ENCODE measurements around the gene SCYL1.
"Not testable (repeated sequence)": the region's sequence is repeated elsewhere in the genome, so short reads cannot be mapped to it uniquely, and the experiment has no call there.

SCYL1 gene

DNA sequence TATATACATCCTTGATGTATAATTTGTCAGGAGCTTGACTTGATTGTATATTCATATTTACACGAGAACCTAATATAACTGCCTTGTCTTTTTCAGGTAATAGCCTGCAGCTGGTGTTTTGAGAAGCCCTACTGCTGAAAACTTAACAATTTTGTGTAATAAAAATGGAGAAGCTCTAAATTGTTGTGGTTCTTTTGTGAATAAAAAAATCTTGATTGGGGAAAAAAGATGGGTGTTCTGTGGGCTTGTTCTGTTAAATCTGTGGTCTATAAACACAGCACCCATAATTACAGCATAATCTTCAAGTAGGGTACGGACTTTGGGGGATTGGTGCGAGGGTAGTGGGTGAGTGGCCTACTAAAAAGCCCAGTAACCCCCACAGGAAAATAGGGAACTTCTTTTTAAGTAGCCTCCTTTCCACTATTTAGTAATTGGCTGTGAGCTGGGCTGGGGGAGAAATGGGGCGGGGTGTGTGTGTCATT, 18.6 kb upstream of the SCYL1 start:
- no peak for DNase-seq

DNA sequence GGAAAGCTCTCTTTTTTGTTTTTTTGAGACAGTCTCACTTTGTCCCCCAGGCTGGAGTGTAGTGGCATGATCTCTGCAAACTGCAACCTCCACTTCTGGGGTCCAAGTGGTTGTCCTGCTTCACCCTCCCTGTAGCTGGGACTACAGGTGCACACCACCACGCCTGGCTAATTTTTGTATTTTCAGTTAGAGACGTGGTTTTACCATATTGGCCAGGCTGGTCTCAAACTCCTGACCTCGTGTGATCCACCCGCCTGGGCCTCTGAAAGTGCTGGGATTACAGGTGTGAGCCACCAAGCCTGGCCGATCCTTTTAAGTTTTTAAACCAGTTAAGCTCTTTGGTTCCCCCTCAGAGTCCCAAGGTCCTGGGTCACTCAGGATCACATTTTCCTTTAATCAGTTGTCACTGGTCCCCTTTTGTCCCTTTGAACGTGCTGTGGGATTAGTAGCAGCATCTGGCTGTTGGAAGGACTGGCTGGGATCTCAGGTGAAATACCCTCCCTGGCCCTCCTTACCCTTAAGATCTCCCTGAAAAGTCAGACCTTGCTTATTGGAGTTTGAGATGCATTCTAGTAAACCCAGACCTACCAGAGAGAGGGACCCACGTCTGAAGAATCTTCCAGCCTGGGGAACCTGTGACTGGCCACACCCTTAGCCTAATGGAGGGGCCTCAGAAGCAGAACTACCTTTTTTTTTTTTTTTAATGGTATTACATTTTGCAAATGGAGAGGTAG, 17.9 kb upstream of the SCYL1 start:
- peak; percentile 48 for DNase-seq

DNA sequence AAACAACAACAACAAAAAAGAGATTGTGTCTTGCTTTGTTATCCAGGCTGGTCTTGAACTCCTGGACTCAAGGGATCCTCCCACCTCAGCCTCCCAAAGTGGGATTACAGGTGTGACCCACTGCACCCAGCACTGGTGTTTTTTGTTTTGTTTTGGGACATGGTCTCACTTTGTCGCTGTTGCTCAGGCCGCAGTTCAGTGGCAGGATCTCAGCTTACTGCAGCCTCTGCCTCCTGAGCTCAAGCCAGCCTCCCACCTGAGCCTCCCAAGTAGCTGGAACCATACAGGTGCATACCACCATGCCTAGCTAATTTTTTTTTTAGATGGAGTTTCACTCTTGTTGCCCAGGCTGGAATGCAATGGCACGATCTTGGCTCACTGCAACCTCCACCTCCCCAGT, 12.6 kb upstream of the SCYL1 start:
- not testable (repeated sequence) for DNase-seq

DNA sequence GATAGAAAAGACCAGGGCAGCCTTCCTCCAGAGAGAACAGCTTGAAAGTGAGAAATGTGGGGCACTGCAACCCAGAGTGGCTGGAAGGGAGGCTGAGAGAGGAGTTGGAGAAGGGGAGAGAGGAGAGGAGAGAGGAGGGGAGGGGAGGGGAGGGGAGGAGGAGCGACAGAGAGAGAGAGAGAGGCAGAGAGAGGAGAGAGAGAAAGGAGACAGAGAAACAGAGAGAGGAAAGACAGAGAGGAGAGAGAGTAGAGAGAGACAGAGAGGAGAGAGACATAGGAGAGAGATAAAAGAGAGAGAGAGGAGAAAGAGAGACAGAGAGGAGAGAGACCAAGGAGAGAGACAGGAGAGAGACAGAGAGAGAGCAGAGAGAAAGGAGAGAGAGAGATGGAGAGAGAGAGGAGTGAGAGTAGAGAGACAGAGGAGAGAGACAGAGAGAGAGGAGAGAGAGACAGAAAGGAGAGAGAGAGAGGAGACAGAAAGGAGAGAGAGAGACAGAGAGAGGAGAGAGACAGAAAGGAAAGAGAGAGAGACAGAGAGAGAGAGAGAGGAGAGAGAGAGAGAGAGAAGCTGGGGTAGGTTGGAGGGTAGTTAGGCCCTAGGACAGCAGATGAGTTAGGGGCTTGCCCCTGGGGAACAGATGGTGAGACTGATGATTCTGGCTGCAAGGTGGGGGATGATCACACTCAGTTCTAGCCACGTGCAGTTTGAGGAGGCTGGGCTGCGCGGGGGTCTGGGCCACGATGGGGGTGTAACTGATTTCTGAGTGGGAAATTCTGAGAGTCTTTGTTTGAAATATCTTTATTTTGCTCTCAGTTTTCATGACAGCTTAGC, 8.5 kb upstream of the SCYL1 start:
- DNase-seq: no peak

DNA sequence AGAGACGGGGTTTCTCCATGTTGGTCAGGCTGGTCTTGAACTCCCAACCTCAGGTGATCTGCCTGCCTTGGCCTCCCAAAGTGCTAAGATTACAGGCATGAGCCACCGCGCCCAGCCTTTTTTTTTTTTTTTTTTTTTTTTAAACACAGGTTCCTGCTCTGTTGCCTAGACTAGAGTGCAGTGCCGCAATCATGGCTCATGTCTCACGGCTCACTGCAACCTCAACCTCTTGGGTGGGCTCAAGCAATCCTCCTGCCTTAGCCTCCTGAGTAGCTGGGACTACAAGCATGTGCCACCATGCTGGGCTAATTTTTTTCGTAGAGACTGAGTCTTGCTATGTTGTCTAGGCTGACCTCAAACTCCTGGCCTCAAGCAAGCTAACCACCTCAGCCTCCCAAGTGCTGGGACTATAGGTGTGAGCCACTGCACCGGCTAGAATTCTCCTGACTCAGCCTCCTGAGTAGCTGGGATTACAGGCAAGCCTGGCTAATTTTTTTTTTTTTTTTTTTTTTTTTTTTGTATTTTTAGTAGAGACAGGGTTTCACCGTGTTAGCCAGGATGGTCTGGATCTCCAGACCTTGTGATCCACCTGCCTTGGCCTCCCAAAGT, 5.8 kb upstream of the SCYL1 start:
- not testable (repeated sequence) for DNase-seq

DNA sequence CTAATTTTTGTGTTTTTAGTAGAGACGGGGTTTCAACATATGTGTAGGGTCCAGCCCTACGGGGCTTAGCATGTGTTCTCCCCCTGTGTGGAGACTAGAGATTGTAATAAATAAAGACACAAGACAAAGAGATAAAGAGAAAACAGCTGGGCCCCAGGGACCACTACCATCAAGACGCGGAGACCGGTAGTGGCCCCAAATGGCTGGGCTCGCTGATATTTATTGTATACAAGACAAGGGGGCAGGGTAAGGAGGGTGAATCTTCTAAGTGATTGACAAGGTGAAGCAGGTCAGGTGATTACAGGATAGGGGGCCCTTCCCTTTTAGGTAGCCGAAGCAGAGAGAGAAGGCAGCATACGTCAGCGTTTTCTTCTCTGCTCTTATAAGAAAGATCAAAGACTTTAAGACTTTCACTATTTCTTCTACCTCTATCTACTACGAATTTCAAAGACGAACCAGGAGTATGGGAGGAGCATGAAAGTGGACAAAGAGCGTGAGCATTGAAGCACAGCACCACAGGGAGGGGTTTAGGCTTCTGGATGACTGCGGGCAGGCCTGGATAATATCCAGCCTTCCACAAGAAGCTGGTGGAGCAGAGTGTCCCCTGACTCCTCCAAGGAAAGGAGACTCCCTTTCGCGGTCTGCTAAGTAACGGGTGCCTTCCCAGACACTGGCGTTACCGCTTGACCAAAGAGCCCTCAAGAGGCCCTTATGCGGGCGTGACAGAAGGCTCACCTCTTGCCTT, 2.9 kb upstream of the SCYL1 start:
- not testable (repeated sequence) for DNase-seq

DNA sequence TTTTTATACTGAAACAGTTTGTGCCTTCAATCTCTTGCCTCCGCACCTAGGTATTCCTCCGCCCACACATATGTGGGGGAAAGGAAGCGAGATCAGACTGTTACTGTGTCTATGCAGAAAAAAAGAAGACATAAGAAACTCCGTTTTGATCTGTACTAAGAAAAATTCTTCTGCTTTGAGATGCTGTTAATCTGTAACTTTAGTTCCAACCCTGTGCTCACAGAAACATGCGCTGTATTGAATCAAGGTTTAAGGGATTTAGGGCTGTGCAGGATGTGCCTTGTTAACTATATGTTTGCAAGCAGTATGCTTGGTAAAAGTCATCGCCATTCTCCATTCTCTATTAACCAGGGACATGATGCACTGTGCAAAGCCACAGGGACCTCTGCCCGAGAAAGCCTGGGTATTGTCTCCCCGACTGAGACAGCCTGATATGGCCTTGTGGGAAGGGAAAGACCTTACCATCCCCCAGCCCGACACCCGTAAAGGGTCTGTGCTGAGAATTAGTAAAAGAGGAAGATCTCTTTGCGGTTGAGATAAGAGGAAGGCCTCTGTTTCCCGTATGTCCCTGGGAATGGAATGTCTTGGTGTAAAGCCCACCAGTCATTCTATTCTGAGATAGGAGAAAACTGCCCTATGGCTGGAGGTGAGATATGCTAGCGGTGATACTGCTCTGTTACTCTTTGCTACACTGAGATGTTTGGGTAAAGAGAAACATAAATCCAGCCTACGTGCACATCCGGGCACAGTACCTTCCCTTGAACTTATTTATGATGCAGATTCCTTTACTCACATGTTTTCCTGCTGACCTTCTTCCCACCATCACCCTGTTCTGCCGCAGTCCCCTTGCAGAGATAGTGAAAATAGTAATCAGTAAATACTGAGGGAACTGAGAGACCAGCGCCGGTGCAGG, 1.9 kb upstream of the SCYL1 start:
- DNase-seq: peak; percentile 50

DNA sequence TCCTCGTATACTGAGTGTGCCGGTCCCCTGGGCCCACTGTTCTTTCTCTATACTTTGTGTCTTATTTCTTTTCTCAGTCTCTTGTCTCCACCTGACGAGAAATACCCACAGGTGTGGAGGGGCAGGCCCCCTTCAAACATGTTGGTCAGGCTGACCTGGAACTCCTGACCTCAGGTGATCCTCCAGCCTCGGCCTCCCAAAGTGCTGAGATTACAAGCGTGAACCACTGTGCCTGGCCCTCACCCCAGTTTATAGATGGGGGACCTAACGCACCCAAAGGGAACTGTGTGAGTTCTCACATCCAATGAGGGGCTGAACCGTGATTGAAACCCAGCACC, 1.3 kb upstream of the SCYL1 start:
- DNase-seq: not testable (repeated sequence)

DNA sequence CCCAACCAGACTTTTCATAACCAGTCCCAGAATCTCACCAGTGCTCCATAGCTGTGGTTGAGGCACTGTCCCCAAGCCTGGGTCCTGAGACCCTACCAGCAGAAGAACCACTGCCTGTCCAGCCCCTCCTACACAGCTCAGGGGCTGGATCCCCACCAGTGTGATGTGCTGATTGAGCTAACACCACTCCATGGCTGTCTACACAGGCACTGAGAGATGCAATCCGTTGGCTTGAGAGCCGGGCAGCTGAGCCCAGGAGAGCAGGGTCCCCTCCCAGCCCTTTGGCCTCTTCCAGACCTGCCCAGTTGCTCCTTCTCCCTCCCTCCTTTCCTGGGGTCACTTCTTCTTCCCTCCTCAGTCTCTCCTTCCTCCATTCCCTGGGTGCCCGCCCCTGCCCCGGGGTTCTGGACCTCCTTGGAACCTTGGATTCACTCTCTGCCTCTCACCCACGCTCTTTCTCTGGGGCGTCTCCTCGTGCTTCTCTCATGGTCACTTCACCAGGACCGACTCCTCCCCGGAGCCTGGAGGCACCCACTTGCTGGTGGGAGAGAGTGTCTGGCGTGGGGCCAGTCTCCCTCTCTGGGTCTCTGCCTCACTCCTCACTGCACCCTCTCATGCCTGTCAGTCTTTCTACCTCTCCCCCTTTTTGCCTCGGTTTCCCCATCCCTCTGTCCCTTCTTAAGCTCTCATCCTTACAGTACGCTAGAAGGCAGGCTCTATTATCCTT, 706 bp upstream of the SCYL1 start:
- no peak for DNase-seq

DNA sequence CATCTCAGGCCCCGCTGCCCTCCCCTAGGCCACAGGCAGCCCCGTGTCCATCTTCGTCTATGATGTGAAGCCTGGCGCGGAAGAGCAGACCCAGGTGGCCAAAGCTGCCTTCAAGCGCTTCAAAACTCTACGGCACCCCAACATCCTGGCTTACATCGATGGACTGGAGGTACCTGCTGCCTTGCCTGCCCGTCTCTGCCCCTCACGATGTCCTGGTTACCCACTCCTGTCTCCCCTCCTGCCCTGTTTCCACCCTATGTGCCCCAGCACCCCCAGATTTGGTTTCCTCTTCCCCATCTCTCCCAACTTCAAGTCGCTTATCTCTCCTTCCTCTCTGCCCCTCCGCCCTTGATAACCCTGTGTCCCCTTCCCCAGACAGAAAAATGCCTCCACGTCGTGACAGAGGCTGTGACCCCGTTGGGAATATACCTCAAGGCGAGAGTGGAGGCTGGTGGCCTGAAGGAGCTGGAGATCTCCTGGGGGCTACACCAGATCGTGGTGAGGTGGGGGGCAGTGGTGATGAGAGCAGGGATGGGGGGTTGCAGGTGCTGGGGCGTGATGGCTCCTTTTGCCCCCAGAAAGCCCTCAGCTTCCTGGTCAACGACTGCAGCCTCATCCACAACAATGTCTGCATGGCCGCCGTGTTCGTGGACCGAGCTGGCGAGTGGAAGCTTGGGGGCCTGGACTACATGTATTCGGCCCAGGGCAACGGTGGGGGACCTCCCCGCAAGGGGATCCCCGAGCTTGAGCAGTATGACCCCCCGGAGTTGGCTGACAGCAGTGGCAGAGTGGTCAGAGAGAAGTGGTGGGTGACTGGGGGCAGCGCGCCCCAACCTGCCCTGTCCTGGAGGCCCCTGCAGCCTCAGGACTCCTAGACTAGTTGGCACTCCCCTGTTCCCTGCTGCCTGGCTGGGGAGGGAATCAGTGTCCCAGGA, 930 bp downstream of the SCYL1 start:
- DNase-seq: no peak

DNA sequence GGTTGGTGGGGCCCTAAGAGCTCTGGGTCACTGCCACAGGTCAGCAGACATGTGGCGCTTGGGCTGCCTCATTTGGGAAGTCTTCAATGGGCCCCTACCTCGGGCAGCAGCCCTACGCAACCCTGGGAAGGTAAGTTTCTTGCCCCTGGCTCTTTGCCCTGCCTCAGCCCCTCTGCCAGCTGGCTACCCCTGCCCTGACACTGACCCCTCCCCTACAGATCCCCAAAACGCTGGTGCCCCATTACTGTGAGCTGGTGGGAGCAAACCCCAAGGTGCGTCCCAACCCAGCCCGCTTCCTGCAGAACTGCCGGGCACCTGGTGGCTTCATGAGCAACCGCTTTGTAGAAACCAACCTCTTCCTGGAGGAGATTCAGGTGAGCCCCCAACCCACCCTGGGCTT, 1.9 kb downstream of the SCYL1 start:
- no peak for DNase-seq

DNA sequence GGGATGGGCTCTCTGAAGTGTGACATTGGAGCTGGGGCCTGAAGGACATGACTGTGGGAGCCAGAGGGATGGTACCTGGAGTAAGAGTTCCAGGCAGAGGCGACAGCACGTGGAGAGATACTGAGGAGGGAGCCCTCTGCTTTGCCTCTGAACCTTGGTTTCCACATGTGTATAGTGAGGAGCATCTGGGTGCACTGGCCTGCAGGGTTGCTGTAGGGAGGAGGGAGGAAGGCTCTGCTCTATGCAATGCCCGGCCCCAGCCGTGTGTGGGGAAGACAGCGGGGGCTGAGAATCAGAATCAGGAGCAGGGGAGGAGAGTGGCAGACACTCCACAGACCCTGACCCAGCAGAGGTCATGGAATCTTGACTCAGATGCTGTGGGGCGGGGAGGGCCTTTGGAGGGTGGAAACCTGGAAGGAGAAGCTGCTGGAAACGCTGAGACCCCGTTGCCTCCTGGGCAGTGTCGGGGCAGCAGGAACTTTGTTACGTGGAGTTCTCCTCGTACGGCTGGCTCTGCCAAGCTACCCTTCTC, 4.0 kb downstream of the SCYL1 start:
- no peak for DNase-seq

DNA sequence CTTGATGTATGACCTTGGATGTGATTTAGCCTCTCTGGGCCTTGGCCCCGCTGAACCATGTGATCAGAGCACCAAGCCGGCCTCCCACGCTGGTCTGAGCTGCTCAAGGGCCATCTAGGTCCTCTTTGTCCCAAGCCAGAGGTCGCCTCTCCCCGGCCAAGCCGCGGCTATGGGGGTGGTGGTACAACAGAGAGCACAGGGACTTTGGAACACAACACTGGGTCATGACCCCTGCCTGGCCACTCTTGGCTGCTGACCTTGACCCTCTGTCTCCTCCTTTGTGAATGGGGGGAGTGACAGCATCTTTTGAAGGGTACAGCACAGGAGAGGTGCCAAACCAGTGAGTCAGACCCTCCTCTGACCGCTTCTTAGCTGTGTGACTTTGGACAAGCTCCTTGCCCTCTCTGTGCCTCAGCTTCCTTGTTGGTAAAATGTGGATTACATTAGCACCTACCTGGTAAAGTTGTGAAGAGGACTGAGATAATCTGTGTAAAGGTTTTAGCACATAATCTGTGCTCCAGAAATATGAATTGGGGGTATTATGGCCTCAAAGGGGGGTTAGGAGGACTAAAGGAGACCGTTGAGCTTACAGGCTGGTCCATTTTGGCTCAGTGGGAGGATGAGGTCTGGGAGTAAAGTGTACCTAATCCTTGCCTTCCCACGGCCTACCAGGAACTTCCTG, 4.7 kb downstream of the SCYL1 start:
- DNase-seq: no peak

DNA sequence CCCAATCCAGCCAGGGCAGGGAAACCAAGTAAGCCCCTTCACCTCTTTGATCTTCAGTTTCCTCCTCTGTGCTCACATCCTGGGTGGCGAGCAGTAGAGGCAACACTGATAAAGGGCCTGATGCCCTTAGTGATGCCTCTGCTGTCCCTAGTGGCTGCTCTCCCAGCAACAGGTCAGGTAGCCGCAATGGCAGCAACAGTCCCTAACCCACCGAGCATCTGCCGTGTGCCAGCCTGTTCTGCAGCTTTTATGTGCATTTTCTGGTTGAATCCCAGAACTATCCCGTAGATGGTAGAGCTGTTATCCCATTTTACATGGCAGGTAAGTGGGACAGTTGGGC, 5.2 kb downstream of the SCYL1 start:
- DNase-seq: no peak

DNA sequence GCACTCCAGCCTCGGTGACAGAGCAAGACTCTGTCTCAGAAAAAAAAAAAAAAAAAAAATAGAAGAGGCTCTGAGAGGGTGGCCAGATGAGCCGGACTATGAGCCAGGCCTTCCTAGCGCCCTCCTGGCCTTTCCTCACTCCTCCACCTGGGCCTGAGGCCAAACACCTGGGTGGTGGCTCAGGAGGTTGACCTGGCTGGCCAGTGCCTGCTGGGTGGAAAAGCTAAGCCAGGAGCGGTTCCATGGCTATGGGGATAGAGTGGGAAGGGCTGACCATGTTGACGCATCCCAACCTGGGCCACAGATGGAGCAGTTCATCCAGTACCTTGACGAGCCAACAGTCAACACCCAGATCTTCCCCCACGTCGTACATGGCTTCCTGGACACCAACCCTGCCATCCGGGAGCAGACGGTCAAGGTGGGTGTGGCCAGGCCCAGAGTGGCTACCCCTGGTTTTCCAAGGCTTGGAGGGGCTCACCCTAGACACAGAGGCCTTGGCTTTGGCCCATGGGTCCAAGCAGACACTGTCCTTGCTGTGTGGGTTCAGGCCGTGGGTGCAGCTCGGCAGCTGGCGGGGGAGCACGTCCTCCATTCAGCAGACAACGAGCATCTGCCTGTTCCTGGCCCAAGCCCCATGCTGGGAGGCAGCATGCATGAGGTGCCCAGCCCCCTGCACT, 7.6 kb downstream of the SCYL1 start:
- DNase-seq: no peak

DNA sequence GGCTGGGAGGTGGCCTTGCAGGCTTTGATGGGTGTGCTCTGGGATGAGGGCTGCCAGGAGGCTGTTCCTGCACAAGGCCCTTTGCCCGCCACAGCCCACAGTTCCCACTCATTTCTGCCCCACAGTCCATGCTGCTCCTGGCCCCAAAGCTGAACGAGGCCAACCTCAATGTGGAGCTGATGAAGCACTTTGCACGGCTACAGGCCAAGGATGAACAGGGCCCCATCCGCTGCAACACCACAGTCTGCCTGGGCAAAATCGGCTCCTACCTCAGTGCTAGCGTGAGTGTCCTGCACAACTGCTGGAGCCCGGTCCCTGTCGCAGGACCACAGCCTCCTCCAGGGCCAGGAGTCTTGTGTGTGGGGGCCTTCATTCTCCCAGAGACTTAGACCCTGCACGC, 10.2 kb downstream of the SCYL1 start:
- no peak for DNase-seq

DNA sequence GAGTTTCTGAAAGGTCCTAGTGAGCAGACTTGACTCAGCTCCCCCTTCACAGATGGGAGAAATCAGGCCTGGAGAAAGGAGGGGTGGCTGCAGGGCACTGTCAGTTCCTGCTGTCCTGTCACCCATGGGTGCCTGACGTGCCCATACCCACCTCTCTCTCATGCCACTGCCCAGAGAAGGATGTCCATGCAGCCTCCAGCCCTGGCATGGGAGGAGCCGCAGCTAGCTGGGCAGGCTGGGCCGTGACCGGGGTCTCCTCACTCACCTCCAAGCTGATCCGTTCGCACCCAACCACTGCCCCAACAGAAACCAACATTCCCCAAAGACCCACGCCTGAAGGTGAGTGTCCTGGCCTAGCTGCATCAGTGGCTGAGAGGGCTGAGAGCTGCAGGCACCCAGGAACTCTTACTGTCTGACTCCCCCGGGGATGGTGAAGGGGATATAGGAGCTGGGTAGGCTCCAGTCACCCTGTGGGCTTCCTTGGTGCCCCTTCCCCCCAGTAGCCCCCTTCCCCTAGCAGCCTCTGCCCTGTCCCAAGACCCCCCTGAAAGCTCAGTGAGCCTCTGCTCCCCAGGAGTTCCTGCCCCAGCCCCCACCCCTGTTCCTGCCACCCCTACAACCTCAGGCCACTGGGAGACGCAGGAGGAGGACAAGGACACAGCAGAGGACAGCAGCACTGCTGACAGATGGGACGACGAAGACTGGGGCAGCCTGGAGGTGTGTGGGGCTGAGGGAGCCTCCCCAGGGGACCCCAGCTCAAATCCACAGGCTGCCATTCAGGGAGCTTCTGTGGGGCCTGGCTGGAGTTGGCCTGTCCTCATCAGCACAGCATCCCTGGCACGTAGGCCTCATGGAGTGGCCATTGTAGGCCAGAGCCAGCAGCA, 11.8 kb downstream of the SCYL1 start:
- no peak for DNase-seq

DNA sequence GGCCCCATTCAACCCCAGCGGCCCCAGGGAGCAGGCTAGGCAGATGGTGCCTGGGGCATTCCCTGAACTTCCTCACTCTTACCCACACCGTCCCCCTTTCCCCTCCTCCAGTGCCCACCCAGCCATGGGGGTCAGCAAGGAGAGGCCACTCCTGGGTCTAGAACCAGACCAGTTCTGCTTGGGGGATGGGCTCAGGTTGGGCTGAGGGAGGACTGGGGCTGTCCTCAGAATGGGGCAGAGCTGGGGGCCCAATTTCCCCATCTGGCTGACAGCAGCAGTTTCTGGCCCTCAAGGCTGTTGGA, 12.4 kb downstream of the SCYL1 start:
- DNase-seq: no peak

All from stimulated activated CD4-positive, alpha-beta T cell treated with anti-CD3 and anti-CD28 coated beads, Interleukin-4, amount 100 ng/mL, for 24 hours (primary cell).